Stomach (tissue), 4 donors: ENCODE measurements around the gene MMP19.

ENCODE experiments used
- EP300 ChIP-seq: sonication (generic); formaldehyde crosslinking; IDR thresholded peaks from one replicate; pipeline ENCODE4 v1.6.1; 2017; ENCODE audit warnings: antibody characterized with exemption
- TF ChIP-seq, protein P1 (sequence below), 7 experiments: fragments of 450-650 bp in 4 of 7; fragments of 200-600 bp in 3 of 7; sonication (generic) in 3 of 7; IDR thresholded peaks; one replicate each; pipeline ENCODE4 v1.5.1; 2016 to 2019; ENCODE audit warnings: antibody characterized with exemption in 7 of 7, control low read depth in 2 of 7, mild to moderate bottlenecking in 1 of 7

DNA sequence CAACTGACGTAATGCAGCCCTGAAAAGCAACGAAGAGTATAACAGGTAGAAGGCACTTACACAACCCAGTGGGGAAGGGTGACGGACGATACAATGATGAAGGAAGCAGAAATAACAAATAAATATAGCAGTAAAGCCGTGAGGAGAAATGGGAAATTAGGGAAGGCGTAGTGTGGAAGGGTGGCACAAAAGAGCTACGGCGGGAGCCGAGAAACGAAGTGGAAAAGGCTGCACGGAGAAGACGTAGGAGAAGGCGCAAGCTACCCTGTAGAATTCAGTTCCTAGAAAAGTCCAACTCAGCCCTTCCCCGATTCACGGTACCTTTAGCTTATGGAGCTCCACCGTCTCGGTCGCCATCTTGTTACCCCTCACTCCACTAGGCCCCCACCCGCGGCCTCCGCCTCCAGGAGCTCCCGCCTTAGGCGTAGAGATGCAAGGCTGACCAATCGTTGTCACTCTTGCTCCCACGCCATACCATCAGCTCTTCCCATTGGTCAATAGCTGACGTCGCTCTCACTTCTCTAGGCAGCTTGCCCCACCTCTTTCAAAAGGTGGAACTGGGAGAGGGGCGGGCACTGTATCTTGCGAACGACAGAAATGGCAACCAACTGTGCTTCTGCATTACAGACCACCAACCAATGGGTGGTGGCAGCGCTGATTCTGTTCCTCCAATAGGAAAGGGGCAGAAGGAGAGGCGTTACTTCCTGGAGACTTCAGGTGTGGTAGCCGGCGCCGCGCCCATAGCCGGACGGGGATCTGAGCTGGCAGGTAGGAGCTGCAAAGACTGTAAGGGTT, 25.2 kb downstream of the MMP19 start, which contains the start of the genes ORMDL2 and SARNP:
- TF ChIP-seq, protein P1, sequence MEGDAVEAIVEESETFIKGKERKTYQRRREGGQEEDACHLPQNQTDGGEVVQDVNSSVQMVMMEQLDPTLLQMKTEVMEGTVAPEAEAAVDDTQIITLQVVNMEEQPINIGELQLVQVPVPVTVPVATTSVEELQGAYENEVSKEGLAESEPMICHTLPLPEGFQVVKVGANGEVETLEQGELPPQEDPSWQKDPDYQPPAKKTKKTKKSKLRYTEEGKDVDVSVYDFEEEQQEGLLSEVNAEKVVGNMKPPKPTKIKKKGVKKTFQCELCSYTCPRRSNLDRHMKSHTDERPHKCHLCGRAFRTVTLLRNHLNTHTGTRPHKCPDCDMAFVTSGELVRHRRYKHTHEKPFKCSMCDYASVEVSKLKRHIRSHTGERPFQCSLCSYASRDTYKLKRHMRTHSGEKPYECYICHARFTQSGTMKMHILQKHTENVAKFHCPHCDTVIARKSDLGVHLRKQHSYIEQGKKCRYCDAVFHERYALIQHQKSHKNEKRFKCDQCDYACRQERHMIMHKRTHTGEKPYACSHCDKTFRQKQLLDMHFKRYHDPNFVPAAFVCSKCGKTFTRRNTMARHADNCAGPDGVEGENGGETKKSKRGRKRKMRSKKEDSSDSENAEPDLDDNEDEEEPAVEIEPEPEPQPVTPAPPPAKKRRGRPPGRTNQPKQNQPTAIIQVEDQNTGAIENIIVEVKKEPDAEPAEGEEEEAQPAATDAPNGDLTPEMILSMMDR (IDR thresholded peaks at IDR 0.05), result no peak
- no peak for TF ChIP-seq EP300
